ENCODE data around the gene LRFN4. TPM values are rescaled to one million over a fixed set of nuclear protein-coding genes. Genes with fewer than 3 reads are reported as not detected.

LRFN4 gene
- total RNA-seq, 1 experiment from 2014 or later = 70.3 TPM

DNA sequence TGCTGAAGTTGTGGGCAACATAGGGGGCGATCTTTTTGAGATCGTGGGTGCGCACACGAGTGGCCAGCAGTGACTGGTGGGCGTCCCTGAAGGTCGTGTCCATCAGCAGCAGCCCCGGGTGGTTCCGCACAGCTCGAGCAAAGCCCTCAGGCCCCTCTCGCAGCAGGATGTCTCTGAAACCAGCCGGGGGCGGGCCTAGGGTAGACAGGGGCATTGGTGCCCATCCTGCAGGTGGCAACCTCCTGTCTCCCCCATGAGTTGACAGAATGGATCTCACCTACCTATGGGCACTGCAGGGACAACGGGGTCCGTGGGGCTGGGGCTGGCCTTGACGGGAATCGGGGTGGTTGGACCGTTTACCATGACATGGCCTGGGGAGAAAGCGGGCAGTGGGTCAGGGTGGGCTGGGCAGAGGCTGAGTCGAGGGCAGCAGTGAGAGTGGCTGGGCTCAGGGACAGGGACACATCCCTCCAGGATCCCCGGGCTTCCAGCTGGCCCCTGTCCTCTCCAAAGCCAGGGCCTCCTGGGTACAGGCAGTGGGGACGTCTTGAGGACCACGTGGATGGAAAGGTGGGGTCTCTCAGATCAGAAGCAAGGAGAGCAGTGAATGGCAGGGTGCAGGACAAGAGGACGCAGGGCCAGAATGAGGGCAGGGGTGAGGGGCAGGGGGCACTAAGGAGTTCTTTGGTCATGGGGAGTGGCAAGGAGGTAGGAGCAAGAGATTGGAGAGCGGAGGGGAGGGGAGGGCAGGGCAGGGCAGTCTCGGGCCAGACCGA is 4.2 kb upstream of the LRFN4 start:
- POLR2A ChIA-PET = interaction anchor here (0.6 to 2.6 kb wide), 2 partner anchors 9 to 158 kb away, joined by 3 to 14 read pairs; partner anchors contain the start of gene RCE1
- no peak overlapping the region for H3K27ac Mint-ChIP-seq
- peaks cover 13% of the 10 kb centered on the region for H3K4me1 Mint-ChIP-seq
- ATAC-seq (no peak), DNase-seq (ENCODE audit: low spot score) (no peak)
- CTCF ChIA-PET = interaction anchor here (0.6 to 2.3 kb wide), 30 partner anchors 8 to 464 kb away, joined by 3 to 39 read pairs (median 4); partner anchors contain the start of genes C11orf86, MRPL11, PC and RBM14
- H3K36me3 Mint-ChIP-seq = no peaks in the 10 kb centered on the region
- H3K27me3 Mint-ChIP-seq (ENCODE audit: low read depth) = no peaks in the 10 kb centered on the region
- TF ChIP-seq ZNF138 (CRISPR knock-in tag; conservative IDR thresholded peaks at IDR 0.05) (no peak), SMAD4 (CRISPR knock-in tag; IDR thresholded peaks at IDR 0.05) (no peak), ZNF416 (CRISPR knock-in tag; IDR thresholded peaks at IDR 0.05) (no peak), NFE2L1 (CRISPR knock-in tag; IDR thresholded peaks at IDR 0.05) (no peak), ZNF317 (CRISPR knock-in tag; IDR thresholded peaks at IDR 0.05; ENCODE audit: borderline replicate concordance, low read depth) (no peak), JAZF1 (CRISPR knock-in tag; IDR thresholded peaks at IDR 0.05) (no peak), EMX1 (CRISPR knock-in tag; IDR thresholded peaks at IDR 0.05) (no peak), GTF2I (CRISPR knock-in tag; conservative IDR thresholded peaks at IDR 0.05) (no peak), CREB1 (CRISPR knock-in tag; IDR thresholded peaks at IDR 0.05) (no peak), ATF1 (CRISPR knock-in tag; IDR thresholded peaks at IDR 0.05) (no peak), ZNF232 (CRISPR knock-in tag; IDR thresholded peaks at IDR 0.05) (no peak), FOXJ3 (CRISPR knock-in tag; IDR thresholded peaks at IDR 0.05; ENCODE audit: borderline replicate concordance) (no peak)
- TF ChIP-seq, protein P1, sequence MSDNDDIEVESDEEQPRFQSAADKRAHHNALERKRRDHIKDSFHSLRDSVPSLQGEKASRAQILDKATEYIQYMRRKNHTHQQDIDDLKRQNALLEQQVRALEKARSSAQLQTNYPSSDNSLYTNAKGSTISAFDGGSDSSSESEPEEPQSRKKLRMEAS (CRISPR knock-in tag; IDR thresholded peaks at IDR 0.05) = no peak
- TF ChIP-seq, protein P2, sequence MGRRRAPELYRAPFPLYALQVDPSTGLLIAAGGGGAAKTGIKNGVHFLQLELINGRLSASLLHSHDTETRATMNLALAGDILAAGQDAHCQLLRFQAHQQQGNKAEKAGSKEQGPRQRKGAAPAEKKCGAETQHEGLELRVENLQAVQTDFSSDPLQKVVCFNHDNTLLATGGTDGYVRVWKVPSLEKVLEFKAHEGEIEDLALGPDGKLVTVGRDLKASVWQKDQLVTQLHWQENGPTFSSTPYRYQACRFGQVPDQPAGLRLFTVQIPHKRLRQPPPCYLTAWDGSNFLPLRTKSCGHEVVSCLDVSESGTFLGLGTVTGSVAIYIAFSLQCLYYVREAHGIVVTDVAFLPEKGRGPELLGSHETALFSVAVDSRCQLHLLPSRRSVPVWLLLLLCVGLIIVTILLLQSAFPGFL (CRISPR knock-in tag; IDR thresholded peaks at IDR 0.05; ENCODE audit: borderline replicate concordance) = no peak
- TF ChIP-seq, protein P3, sequence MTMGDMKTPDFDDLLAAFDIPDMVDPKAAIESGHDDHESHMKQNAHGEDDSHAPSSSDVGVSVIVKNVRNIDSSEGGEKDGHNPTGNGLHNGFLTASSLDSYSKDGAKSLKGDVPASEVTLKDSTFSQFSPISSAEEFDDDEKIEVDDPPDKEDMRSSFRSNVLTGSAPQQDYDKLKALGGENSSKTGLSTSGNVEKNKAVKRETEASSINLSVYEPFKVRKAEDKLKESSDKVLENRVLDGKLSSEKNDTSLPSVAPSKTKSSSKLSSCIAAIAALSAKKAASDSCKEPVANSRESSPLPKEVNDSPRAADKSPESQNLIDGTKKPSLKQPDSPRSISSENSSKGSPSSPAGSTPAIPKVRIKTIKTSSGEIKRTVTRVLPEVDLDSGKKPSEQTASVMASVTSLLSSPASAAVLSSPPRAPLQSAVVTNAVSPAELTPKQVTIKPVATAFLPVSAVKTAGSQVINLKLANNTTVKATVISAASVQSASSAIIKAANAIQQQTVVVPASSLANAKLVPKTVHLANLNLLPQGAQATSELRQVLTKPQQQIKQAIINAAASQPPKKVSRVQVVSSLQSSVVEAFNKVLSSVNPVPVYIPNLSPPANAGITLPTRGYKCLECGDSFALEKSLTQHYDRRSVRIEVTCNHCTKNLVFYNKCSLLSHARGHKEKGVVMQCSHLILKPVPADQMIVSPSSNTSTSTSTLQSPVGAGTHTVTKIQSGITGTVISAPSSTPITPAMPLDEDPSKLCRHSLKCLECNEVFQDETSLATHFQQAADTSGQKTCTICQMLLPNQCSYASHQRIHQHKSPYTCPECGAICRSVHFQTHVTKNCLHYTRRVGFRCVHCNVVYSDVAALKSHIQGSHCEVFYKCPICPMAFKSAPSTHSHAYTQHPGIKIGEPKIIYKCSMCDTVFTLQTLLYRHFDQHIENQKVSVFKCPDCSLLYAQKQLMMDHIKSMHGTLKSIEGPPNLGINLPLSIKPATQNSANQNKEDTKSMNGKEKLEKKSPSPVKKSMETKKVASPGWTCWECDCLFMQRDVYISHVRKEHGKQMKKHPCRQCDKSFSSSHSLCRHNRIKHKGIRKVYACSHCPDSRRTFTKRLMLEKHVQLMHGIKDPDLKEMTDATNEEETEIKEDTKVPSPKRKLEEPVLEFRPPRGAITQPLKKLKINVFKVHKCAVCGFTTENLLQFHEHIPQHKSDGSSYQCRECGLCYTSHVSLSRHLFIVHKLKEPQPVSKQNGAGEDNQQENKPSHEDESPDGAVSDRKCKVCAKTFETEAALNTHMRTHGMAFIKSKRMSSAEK (CRISPR knock-in tag; IDR thresholded peaks at IDR 0.05; ENCODE audit: borderline replicate concordance) = no peak
- TF ChIP-seq, protein P4, sequence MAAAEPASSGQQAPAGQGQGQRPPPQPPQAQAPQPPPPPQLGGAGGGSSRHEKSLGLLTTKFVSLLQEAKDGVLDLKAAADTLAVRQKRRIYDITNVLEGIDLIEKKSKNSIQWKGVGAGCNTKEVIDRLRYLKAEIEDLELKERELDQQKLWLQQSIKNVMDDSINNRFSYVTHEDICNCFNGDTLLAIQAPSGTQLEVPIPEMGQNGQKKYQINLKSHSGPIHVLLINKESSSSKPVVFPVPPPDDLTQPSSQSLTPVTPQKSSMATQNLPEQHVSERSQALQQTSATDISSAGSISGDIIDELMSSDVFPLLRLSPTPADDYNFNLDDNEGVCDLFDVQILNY (CRISPR knock-in tag; IDR thresholded peaks at IDR 0.05) = no peak
- H3K4me3 Mint-ChIP-seq = no peak overlapping the region
- H3K9me3 Mint-ChIP-seq = no peaks in the 10 kb centered on the region

All from WTC11 (cell line).